Adrenal gland (tissue), 5 donors: ENCODE results near the gene MAZ.

Source experiments
- CTCF ChIP-seq, 6 experiments: fragments of 450-650 bp in 4 of 6; fragments of 200-600 bp in 2 of 6; sonication (generic) in 1 of 6; IDR thresholded peaks; 1 replicate in 5 of 6; 2 replicates in 1 of 6; pipeline versions ENCODE4 v1.5.1 to v1.8.0; 2016 to 2021; ENCODE audit warnings: antibody characterized with exemption in 6 of 6, mild to moderate bottlenecking in 2 of 6, moderate library complexity in 1 of 6
- POLR2A ChIP-seq, 2 donors: fragments of 450-650 bp; IDR thresholded peaks; one replicate each; pipeline ENCODE4 v1.6.1; 2017; ENCODE audit warnings: antibody characterized with exemption in 2 of 2, mild to moderate bottlenecking in 2 of 2, moderate library complexity in 1 of 2
- donor health status: DM: no; HTN: no; CAD: no.

GRCh38 chr16:29789775-29790182 is 16.6 kb upstream of the MAZ start:
- TF ChIP-seq POLR2A (IDR thresholded peaks at IDR 0.05) = no peak
- TF ChIP-seq CTCF (IDR thresholded peaks at IDR 0.05) = no peak
